HepG2 (cell line): Measurements from ENCODE around the gene FBP1. TPM values are rescaled to one million over a fixed set of nuclear protein-coding genes. Genes with fewer than 3 reads are reported as not detected.

Experiments used
- CREB1 ChIP-seq, 2 experiments: fragments of 450-650 bp in 1 of 2; IDR thresholded peaks; 2 replicates each; pipeline ENCODE4 v1.6.1; 2016 to 2017; ENCODE audit warnings: control low read depth in 1 of 2, mild to moderate bottlenecking in 1 of 2, missing compliant biosample characterization in 1 of 2, missing genetic modification characterization in 1 of 2
- FOXP1 ChIP-seq, 2 experiments: fragments of 450-650 bp in 1 of 2; IDR thresholded peaks; 2 replicates each; pipeline ENCODE4 v1.6.1; 2017 to 2018; ENCODE audit warnings: antibody characterized with exemption in 1 of 2
- GATA4 ChIP-seq: sonication (generic); IDR thresholded peaks from 2 replicates; pipeline ENCODE4 v1.6.1; 2016; ENCODE audit warnings: antibody characterized with exemption, low read depth, borderline replicate concordance
- HNRNPH1 ChIP-seq: fragments of 200-400 bp; formaldehyde crosslinking; optimal IDR thresholded peaks from 2 replicates; pipeline ENCODE3; 2017; ENCODE audit warnings: mild to moderate bottlenecking, low read depth, low read length
- NFRKB ChIP-seq: fragments of 450-650 bp; IDR thresholded peaks from 2 replicates; pipeline ENCODE4 v1.6.1; 2017
- PHF21A ChIP-seq: sonication (generic); formaldehyde crosslinking; IDR thresholded peaks from 2 replicates; pipeline ENCODE4 v1.5.0; 2020; ENCODE audit warnings: mild to moderate bottlenecking, missing genetic modification reagents
- SALL1 ChIP-seq: sonication (generic); formaldehyde crosslinking; IDR thresholded peaks from 2 replicates; pipeline ENCODE4 v1.8.0; 2022; ENCODE audit warnings: mild to moderate bottlenecking, missing genetic modification reagents
- SAP130 ChIP-seq: IDR thresholded peaks from 2 replicates; pipeline ENCODE4 v1.6.1; 2016; ENCODE audit warnings: low read depth
- SUZ12 ChIP-seq: fragments of 150-350 bp; IDR thresholded peaks from 2 replicates; pipeline ENCODE4 v1.6.1; 2014; ENCODE audit warnings: low read depth, low read length
- TAF1 ChIP-seq: sonication (generic); formaldehyde crosslinking; IDR thresholded peaks from 2 replicates; pipeline ENCODE4 v1.4.0; 2020; ENCODE audit warnings: missing genetic modification reagents
- YEATS2 ChIP-seq: sonication (generic); formaldehyde crosslinking; IDR thresholded peaks from 2 replicates; pipeline ENCODE4 v1.4.0; 2020; ENCODE audit warnings: missing genetic modification reagents, borderline replicate concordance
- ZNF337 ChIP-seq: sonication (generic); formaldehyde crosslinking; IDR thresholded peaks from 2 replicates; pipeline ENCODE4 v1.5.1; 2020; ENCODE audit warnings: missing genetic modification reagents, low read depth, mild to moderate bottlenecking, borderline replicate concordance
- ZNF558 ChIP-seq: sonication (generic); formaldehyde crosslinking; IDR thresholded peaks from 2 replicates; pipeline ENCODE4 v1.9.0; 2022; ENCODE audit warnings: mild to moderate bottlenecking, missing genetic modification reagents, borderline replicate concordance
- ZNF660 ChIP-seq: sonication (generic); formaldehyde crosslinking; IDR thresholded peaks from 2 replicates; pipeline ENCODE4 v1.5.1; 2020; ENCODE audit warnings: mild to moderate bottlenecking, low read depth, missing genetic modification reagents, borderline replicate concordance
- ZNF674 ChIP-seq: sonication (generic); formaldehyde crosslinking; IDR thresholded peaks from 2 replicates; pipeline ENCODE4 v1.5.0; 2020; ENCODE audit warnings: low read depth, mild to moderate bottlenecking, missing genetic modification reagents
- ZNF720 ChIP-seq: sonication (generic); formaldehyde crosslinking; IDR thresholded peaks from 2 replicates; pipeline ENCODE4 v1.4.0; 2020; ENCODE audit warnings: missing genetic modification reagents
- polyA plus RNA-seq, 8 experiments: library from polyadenylated mRNA; depleted of rRNA in 3 of 8; stranded (reverse) in 7 of 8; unstranded in 1 of 8; fragments of >200 nt; fragmentation: Illumina TruSeq in 4 of 8; extraction: Trizol in 4 of 8; gene quantifications; 2 replicates each; pipeline versions ENCODE4 v1.2.1 to v1.2.3, GENCODE V29; 2011 to 2016; ENCODE audit warnings: low read depth in 4 of 8, missing spikeins in 1 of 8, mixed read lengths in 1 of 8; ENCODE audit not compliant: insufficient read depth in 1 of 8
- total RNA-seq, 5 experiments: library from RNA; depleted of rRNA; stranded (reverse); fragments of >200 nt; fragmentation: Illumina TruSeq; extraction: Trizol; gene quantifications; 2 replicates each; pipeline ENCODE4 v1.2.3, GENCODE V29; 2016; ENCODE audit warnings: low read depth in 1 of 5
- TF ChIP-seq, protein P1 (sequence below): sonication (generic); formaldehyde crosslinking; IDR thresholded peaks from 2 replicates; pipeline ENCODE4 v1.5.0; 2020; ENCODE audit warnings: mild to moderate bottlenecking, missing genetic modification reagents
- TF ChIP-seq, protein P2 (sequence below): sonication (generic); formaldehyde crosslinking; IDR thresholded peaks from 2 replicates; pipeline ENCODE4 v1.8.0; 2022; ENCODE audit warnings: mild to moderate bottlenecking, missing genetic modification reagents
- TF ChIP-seq, protein P3 (sequence below): sonication (generic); formaldehyde crosslinking; IDR thresholded peaks from 2 replicates; pipeline ENCODE4 v1.4.0; 2020; ENCODE audit warnings: missing genetic modification reagents
- TF ChIP-seq, protein P4 (sequence below): sonication (generic); formaldehyde crosslinking; IDR thresholded peaks from 2 replicates; pipeline ENCODE4 v1.4.0; 2020; ENCODE audit warnings: missing genetic modification reagents
- TF ChIP-seq, protein P5 (sequence below): conservative IDR thresholded peaks from 2 replicates; pipeline ENCODE4 v1.6.1; 2018; ENCODE audit warnings: missing genetic modification reagents

FBP1 gene
- total and polyA plus RNA-seq, 2 of the 13 experiments (the other 11 are each of a cell fraction or from before 2014, with no cell fraction given): 0.29 to 0.53 TPM

DNA sequence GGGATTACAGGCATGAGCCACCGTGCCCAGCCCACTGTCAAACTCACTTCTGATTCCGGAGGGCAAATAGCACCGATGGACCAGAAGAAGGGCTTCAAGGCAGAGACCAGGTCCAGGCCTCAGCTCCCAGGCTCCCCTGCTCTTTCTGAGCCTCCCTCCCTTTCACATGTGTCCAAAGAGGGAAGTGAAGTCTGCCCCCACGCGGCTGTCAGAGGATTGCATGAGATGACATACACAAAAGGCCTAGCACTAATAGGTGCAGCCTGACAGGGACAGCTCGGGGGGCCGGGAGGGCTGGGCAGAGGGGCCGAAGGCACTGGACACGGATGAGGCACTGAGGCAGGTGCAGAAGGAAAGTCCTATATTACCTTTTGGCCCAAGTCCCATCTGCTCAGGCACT is 16.1 kb downstream of the FBP1 start (continued):
- TF ChIP-seq, protein P1, sequence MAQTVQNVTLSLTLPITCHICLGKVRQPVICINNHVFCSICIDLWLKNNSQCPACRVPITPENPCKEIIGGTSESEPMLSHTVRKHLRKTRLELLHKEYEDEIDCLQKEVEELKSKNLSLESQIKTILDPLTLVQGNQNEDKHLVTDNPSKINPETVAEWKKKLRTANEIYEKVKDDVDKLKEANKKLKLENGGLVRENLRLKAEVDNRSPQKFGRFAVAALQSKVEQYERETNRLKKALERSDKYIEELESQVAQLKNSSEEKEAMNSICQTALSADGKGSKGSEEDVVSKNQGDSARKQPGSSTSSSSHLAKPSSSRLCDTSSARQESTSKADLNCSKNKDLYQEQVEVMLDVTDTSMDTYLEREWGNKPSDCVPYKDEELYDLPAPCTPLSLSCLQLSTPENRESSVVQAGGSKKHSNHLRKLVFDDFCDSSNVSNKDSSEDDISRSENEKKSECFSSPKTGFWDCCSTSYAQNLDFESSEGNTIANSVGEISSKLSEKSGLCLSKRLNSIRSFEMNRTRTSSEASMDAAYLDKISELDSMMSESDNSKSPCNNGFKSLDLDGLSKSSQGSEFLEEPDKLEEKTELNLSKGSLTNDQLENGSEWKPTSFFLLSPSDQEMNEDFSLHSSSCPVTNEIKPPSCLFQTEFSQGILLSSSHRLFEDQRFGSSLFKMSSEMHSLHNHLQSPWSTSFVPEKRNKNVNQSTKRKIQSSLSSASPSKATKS (CRISPR knock-in tag): no peak
- TF ChIP-seq SALL1 (CRISPR knock-in tag) (peak; percentile 79), ZNF720 (CRISPR knock-in tag) (no peak), ZNF558 (CRISPR knock-in tag) (no peak), CREB1 (IDR thresholded peaks at IDR 0.05) (no peak), CREB1 (CRISPR knock-in tag; IDR thresholded peaks at IDR 0.05) (no peak), ZNF337 (no peak), NFRKB (no peak), FOXP1 (IDR thresholded peaks at IDR 0.05) (no peak), FOXP1 (CRISPR knock-in tag; IDR thresholded peaks at IDR 0.05) (no peak), SUZ12 (no peak), PHF21A (CRISPR knock-in tag) (no peak; the same call in 1 of the 2 replicates), ZNF660 (CRISPR knock-in tag) (no peak), SAP130 (CRISPR knock-in tag) (peak; percentile 72), HNRNPH1 (no peak), YEATS2 (CRISPR knock-in tag) (peak; percentile 38; the same call in 1 of the 2 replicates), ZNF674 (CRISPR knock-in tag) (no peak), TAF1 (no peak), GATA4 (no peak)
- TF ChIP-seq, protein P2, sequence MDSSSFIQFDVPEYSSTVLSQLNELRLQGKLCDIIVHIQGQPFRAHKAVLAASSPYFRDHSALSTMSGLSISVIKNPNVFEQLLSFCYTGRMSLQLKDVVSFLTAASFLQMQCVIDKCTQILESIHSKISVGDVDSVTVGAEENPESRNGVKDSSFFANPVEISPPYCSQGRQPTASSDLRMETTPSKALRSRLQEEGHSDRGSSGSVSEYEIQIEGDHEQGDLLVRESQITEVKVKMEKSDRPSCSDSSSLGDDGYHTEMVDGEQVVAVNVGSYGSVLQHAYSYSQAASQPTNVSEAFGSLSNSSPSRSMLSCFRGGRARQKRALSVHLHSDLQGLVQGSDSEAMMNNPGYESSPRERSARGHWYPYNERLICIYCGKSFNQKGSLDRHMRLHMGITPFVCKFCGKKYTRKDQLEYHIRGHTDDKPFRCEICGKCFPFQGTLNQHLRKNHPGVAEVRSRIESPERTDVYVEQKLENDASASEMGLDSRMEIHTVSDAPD (CRISPR knock-in tag): no peak
- TF ChIP-seq, protein P3, sequence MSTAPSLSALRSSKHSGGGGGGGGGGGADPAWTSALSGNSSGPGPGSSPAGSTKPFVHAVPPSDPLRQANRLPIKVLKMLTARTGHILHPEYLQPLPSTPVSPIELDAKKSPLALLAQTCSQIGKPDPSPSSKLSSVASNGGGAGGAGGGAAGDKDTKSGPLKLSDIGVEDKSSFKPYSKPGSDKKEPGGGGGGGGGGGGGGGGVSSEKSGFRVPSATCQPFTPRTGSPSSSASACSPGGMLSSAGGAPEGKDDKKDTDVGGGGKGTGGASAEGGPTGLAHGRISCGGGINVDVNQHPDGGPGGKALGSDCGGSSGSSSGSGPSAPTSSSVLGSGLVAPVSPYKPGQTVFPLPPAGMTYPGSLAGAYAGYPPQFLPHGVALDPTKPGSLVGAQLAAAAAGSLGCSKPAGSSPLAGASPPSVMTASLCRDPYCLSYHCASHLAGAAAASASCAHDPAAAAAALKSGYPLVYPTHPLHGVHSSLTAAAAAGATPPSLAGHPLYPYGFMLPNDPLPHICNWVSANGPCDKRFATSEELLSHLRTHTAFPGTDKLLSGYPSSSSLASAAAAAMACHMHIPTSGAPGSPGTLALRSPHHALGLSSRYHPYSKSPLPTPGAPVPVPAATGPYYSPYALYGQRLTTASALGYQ (CRISPR knock-in tag): no peak
- TF ChIP-seq, protein P4, sequence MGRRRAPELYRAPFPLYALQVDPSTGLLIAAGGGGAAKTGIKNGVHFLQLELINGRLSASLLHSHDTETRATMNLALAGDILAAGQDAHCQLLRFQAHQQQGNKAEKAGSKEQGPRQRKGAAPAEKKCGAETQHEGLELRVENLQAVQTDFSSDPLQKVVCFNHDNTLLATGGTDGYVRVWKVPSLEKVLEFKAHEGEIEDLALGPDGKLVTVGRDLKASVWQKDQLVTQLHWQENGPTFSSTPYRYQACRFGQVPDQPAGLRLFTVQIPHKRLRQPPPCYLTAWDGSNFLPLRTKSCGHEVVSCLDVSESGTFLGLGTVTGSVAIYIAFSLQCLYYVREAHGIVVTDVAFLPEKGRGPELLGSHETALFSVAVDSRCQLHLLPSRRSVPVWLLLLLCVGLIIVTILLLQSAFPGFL (CRISPR knock-in tag): no peak
- TF ChIP-seq, protein P5, sequence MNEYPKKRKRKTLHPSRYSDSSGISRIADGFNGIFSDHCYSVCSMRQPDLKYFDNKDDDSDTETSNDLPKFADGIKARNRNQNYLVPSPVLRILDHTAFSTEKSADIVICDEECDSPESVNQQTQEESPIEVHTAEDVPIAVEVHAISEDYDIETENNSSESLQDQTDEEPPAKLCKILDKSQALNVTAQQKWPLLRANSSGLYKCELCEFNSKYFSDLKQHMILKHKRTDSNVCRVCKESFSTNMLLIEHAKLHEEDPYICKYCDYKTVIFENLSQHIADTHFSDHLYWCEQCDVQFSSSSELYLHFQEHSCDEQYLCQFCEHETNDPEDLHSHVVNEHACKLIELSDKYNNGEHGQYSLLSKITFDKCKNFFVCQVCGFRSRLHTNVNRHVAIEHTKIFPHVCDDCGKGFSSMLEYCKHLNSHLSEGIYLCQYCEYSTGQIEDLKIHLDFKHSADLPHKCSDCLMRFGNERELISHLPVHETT (CRISPR knock-in tag): no peak
